Heart left ventricle (tissue), 16 donors: ENCODE results near the gene WNT3A. TPM values are rescaled to one million over a fixed set of nuclear protein-coding genes. Genes with fewer than 3 reads are reported as not detected.
A peak's percentile ranks its signal among the peaks of the same experiment; 100 is the strongest.

Experiments
- ATAC-seq, 4 donors: fragments of 200-7000 bp; cut with Tn5 transposase; one replicate each; pipeline ENCODE4 v1.9.1; 2020 to 2022; ENCODE audit warnings: moderate library complexity in 4 of 4, mild to moderate bottlenecking in 3 of 4, moderate number of reproducible peaks in 1 of 4
- DNase-seq, 5 donors: peaks; one replicate each; pipeline ENCODE4 v3.0.0-alpha.2; 2020
- H3K27ac ChIP-seq, 12 donors: fragments of 200-600 bp; sonication (generic) in 4 of 12; one replicate each; pipeline versions ENCODE4 v1.5.0 to v1.8.0; 2016 to 2022; ENCODE audit warnings: mild to moderate bottlenecking in 2 of 12
- H3K27me3 ChIP-seq, 9 donors: fragments of 200-600 bp; sonication (generic) in 2 of 9; one replicate each; pipeline versions ENCODE4 v1.5.1 to v1.8.0; 2016 to 2022; ENCODE audit warnings: mild to moderate bottlenecking in 3 of 9
- H3K36me3 ChIP-seq, 9 donors: fragments of 200-600 bp; sonication (generic) in 2 of 9; one replicate each; pipeline versions ENCODE4 v1.5.0 to v1.8.0; 2018 to 2022; ENCODE audit warnings: mild to moderate bottlenecking in 2 of 9
- H3K4me1 ChIP-seq, 12 donors: fragments of 200-600 bp; sonication (generic) in 4 of 12; one replicate each; pipeline versions ENCODE4 v1.5.0 to v1.8.0; 2016 to 2022; ENCODE audit warnings: mild to moderate bottlenecking in 3 of 12
- H3K4me3 ChIP-seq, 12 donors: fragments of 200-600 bp; sonication (generic) in 4 of 12; one replicate each; pipeline versions ENCODE4 v1.5.0 to v1.8.0; 2017 to 2022; ENCODE audit warnings: mild to moderate bottlenecking in 9 of 12, moderate library complexity in 4 of 12
- H3K9me3 ChIP-seq, 12 donors: fragments of 200-600 bp; sonication (generic) in 4 of 12; one replicate each; pipeline versions ENCODE4 v1.5.0 to v1.8.0; 2016 to 2022; ENCODE audit warnings: mild to moderate bottlenecking in 1 of 12
- CTCF ChIP-seq, 12 donors: fragments of 200-600 bp; sonication (generic) in 4 of 12; IDR thresholded peaks; one replicate each; pipeline versions ENCODE4 v1.5.0 to v1.8.0; 2018 to 2022; ENCODE audit warnings: antibody characterized with exemption in 12 of 12, mild to moderate bottlenecking in 5 of 12
- POLR2A ChIP-seq, 2 donors: fragments of 450-650 bp; IDR thresholded peaks; one replicate each; pipeline ENCODE4 v1.6.1; 2017; ENCODE audit warnings: antibody characterized with exemption in 2 of 2, mild to moderate bottlenecking in 2 of 2, moderate library complexity in 2 of 2
- WGBS, 4 donors: extraction: QIAGEN DNeasy Blood & Tissue Kit in 2 of 4; methylation state at CpG; one replicate each; pipeline versions ENCODE4 v1.1.5 to v1.1.7; 2013 to 2018; 5-methylcytosine and 5-hydroxymethylcytosine counted together
- intact Hi-C, 10 donors: fragments of 100-400 bp; cut with DNase I; formaldehyde crosslinking; loops; one replicate each; pipeline versions ENCODE4 v1.11.1 to v1.14.2; 2022
- polyA plus RNA-seq, 2 donors: library from polyadenylated mRNA; stranded (reverse); fragments of 200-250 nt; gene quantifications; one replicate each; pipeline ENCODE4 v1.2.3, GENCODE V29; 2013
- total RNA-seq, 9 donors: library from RNA; depleted of rRNA in 2 of 9; stranded (reverse); fragments of >200 nt in 2 of 9; fragmentation: NEBNext Ultra II Directional in 3 of 9; extraction: Animal tissue kit (Norgen Biotek cat#: 25700) in 3 of 9; gene quantifications; one replicate each; pipeline versions ENCODE4 v1.1.0 to v1.2.4, GENCODE V29; 2016 to 2023
- donor health status: ischemic (EF 13 %, LVEDD 7.1; RV severe dilation, severe dysfunction).
- donor health status: healthy with polysubstance abuse.
- donor health status: DM: no; HTN: yes; CAD: no.
- donor health status: DM: no; HTN: no; CAD: no.
- donor health status: ischemic (EF 25% LVEDD 6.9; RV normal size, moderate dysfunction).
- donor health status: ischemic (EF 25% LVEDD 5.7; RV mildly dilated, moderate dysfunction).
- donor health status: healthy.
- donor health status: DM: yes; HTN: yes; CAD: no.
- donor health status: ischemic (EF 35%, LVEDD 5.7; RV mildly dilated, moderate dysfunction).
- donor health status: nonischemic (EF 11% LVEDD 7.7; RV severe dilation, severe dysfunction).
- donor health status: DM: yes; HTN: yes; CAD: no.
- donor health status: PGD.
- donor health status: ischemic (EF 29% LVEDD 5.4; RV normal size, mild dysfunction).
- donor health status: nonischemic (EF 23%, LVEDD 6.1; RV moderate dilation, normal function).

WNT3A gene
- total and polyA plus RNA-seq, 11 donors: not detected

DNA sequence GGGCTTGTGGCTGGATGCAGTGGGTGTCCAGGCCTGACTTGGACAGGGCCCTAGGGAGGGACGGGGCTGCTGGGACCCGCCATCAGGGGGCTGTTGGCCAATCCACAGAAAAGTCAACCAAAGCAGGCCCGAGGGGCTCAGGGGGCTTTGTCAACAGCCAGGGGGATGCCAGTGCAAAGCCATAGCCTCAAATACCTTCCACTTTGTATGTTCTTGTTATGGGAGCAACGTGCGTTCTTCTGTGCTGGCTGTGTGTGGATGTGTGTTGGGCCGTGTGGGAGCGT is 40.3 kb downstream of the WNT3A start:
- ATAC-seq (no peak), DNase-seq (no peak)
- no peaks in the 10 kb centered on the region for H3K9me3 ChIP-seq
- intact Hi-C loops: no loop called here
- no peaks in the 10 kb centered on the region for H3K4me1 ChIP-seq
- no peaks in the 10 kb centered on the region for H3K36me3 ChIP-seq
- no peak overlapping the region for H3K4me3 ChIP-seq
- 84 to 91% (median 88%) methylated on average over 4 to 7 of the region's 7 CpGs for WGBS, 4 donors
- no peak for TF ChIP-seq POLR2A (IDR thresholded peaks at IDR 0.05)
- TF ChIP-seq CTCF (IDR thresholded peaks at IDR 0.05): no peak
- H3K27me3 ChIP-seq: peaks cover 0 to 15% (median 0%) of the 10 kb centered on the region in 9 donors
- no peak overlapping the region for H3K27ac ChIP-seq

DNA sequence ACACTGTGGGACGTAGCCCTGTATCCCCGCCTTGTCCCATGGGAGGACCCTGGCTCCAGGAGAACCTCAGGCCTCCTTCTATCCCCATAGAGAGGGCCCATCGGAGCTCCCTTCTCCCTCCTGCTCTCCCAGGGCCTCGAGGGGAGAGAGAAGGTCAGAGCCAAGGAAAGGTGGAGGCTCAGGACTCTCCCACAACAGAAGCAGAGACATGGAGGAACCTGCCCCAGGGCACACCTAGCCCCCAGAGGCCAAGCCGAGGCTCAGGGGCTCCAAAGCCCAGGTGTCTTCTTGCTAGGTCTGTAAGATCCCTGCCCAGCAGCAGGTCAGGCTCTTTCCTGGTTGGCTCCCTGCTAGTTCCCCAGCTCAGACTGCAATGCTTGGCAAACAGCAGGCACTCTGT is 41.3 kb downstream of the WNT3A start:
- Histone ChIP-seq H3K4me3 (no peak overlapping the region), H3K9me3 (no peaks in the 10 kb centered on the region), H3K36me3 (no peaks in the 10 kb centered on the region), H3K27me3 (peaks cover 0 to 17% (median 5%) of the 10 kb centered on the region in 9 donors), H3K27ac (no peak overlapping the region), H3K4me1 (no peaks in the 10 kb centered on the region)
- WGBS, 4 donors: 70 to 85% (median 73%) methylated on average over 3 to 5 of the region's 5 CpGs
- no peak for ATAC-seq
- no peak for TF ChIP-seq POLR2A (IDR thresholded peaks at IDR 0.05)
- TF ChIP-seq CTCF (IDR thresholded peaks at IDR 0.05): no peak
- intact Hi-C loops: no loop called here
- no peak for DNase-seq

DNA sequence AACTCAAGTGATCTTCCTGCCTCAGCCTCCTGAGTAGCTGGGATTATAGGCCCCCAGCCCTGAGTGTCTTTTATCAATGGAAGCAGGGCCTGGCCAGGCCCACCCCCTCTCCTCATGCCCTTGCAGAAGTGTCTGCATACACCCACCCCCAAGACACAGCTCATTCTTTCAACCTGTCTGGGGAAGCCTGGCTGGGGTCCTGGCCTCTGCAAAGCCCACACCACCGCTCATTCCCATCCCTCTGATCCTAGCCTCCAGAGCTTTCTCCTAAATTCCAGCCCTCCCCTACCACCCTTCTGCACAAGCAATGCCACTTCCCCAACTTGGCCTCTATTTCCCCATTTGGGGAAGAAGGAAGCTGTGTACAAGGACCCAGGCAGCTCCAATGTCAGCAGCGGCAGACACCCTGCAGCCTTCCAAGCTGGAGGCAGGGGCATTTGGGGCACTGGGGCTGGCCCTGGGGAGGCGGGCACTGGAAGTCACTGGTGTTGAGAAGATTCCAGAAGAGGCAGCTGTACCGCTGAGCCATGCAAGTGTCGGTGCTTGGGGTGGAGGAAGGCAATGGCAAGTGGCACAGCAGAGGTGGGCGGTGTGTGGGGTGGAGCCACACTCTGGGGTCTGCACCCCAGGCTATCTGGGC is 42.0 kb downstream of the WNT3A start:
- TF ChIP-seq POLR2A (IDR thresholded peaks at IDR 0.05) (no peak), CTCF (IDR thresholded peaks at IDR 0.05) (no peak)
- DNase-seq (no peak), ATAC-seq (no peak)
- Histone ChIP-seq H3K27me3 (peaks cover 0 to 19% (median 6%) of the 10 kb centered on the region in 9 donors), H3K27ac (no peak overlapping the region), H3K9me3 (peaks cover 0 to under 1% (median 0%) of the 10 kb centered on the region in 12 donors), H3K4me1 (no peaks in the 10 kb centered on the region), H3K36me3 (no peaks in the 10 kb centered on the region), H3K4me3 (no peak overlapping the region)
- intact Hi-C loops: no loop called here
- 80 to 84% (median 82%) methylated on average over 6 of the region's 6 CpGs for WGBS, 4 donors

- peaks cover 0 to 30% (median 6%) of the 10 kb centered on the region in 9 donors for H3K27me3 ChIP-seq
- WGBS, 4 donors: 86 to 91% (median 90%) methylated on average over 27 to 30 of the region's 30 CpGs
Measured at GRCh38 chr1:228050571-228051231, 43.9 kb downstream of the WNT3A start.

More at GRCh38 chr1:228050571-228051231, 43.9 kb downstream of the WNT3A start:
- TF ChIP-seq POLR2A (IDR thresholded peaks at IDR 0.05) (no peak), CTCF (IDR thresholded peaks at IDR 0.05) (no peak)
- ATAC-seq (no peak), DNase-seq (peak in 1 of 5 donors; percentile 60)
- Histone ChIP-seq H3K9me3 (peaks cover 0 to 11% (median 0%) of the 10 kb centered on the region in 12 donors), H3K4me1 (no peaks in the 10 kb centered on the region), H3K27ac (no peak overlapping the region), H3K4me3 (no peak overlapping the region), H3K36me3 (no peaks in the 10 kb centered on the region)
- intact Hi-C loops: no loop called here
